Neuronal stem cell (in vitro differentiated cells): ENCODE data around the gene TWF2.

Source experiments
- DNase-seq: peaks from one replicate; pipeline ENCODE4 v3.0.0-alpha.2; 2013; ENCODE audit warnings: low spot score
- H2AFZ ChIP-seq: one replicate; pipeline ENCODE4 v1.6.1; 2013; ENCODE audit warnings: mild to moderate bottlenecking, low read length, inconsistent platforms
- H2AK5ac ChIP-seq: 2 replicates; pipeline ENCODE4 v1.6.1; 2013; ENCODE audit warnings: low read depth, mild to moderate bottlenecking, inconsistent platforms, low read length, moderate library complexity, mixed read lengths
- H2BK120ac ChIP-seq: 2 replicates; pipeline ENCODE4 v1.6.1; 2013; ENCODE audit warnings: low read depth, mild to moderate bottlenecking, inconsistent platforms, low read length, moderate library complexity, mixed read lengths
- H2BK12ac ChIP-seq: one replicate; pipeline ENCODE4 v1.6.1; 2013; ENCODE audit warnings: low read length, inconsistent platforms
- H2BK15ac ChIP-seq: 2 replicates; pipeline ENCODE4 v1.6.1; 2013; ENCODE audit warnings: mild to moderate bottlenecking, low read length, inconsistent platforms, mixed read lengths
- H2BK5ac ChIP-seq: one replicate; pipeline ENCODE4 v1.6.1; 2013; ENCODE audit warnings: inconsistent platforms, mild to moderate bottlenecking, low read length, moderate library complexity
- H3K14ac ChIP-seq: one replicate; pipeline ENCODE4 v1.6.1; 2013; ENCODE audit warnings: low read length, inconsistent platforms
- H3K18ac ChIP-seq: 2 replicates; pipeline ENCODE4 v1.6.1; 2013; ENCODE audit warnings: low read length, inconsistent platforms
- H3K23ac ChIP-seq: 2 replicates; pipeline ENCODE4 v1.6.1; 2013; ENCODE audit warnings: low read depth, mild to moderate bottlenecking, mixed read lengths, low read length, inconsistent platforms; ENCODE audit not compliant: poor library complexity
- H3K27ac ChIP-seq: replicated peaks from 3 replicates; pipeline ENCODE4 v1.5.1; 2013; ENCODE audit warnings: low read length, inconsistent platforms
- H3K27me3 ChIP-seq, 3 experiments: 2 replicates each; pipeline ENCODE4 v1.6.1; 2013; ENCODE audit warnings: low read length in 3 of 3, mild to moderate bottlenecking in 2 of 3, inconsistent platforms in 1 of 3, low read depth in 1 of 3, mixed read lengths in 1 of 3, moderate library complexity in 1 of 3; ENCODE audit not compliant: control insufficient read depth in 3 of 3, insufficient read depth in 3 of 3
- H3K36me3 ChIP-seq, 2 donors: replicated peaks in 1 of 2; 2 replicates each; pipeline ENCODE4 v1.6.1; 2013; ENCODE audit warnings: low read length in 2 of 2; ENCODE audit not compliant: control insufficient read depth in 2 of 2, insufficient read depth in 2 of 2
- H3K4ac ChIP-seq: 2 replicates; pipeline ENCODE4 v1.6.1; 2013; ENCODE audit warnings: inconsistent platforms, mild to moderate bottlenecking, low read length, moderate library complexity
- H3K4me1 ChIP-seq, 2 donors: 1 replicate in 1 of 2; 2 replicates in 1 of 2; pipeline ENCODE4 v1.6.1; 2013; ENCODE audit warnings: low read length in 2 of 2, low read depth in 1 of 2; ENCODE audit not compliant: control insufficient read depth in 2 of 2, insufficient read depth in 1 of 2
- H3K4me2 ChIP-seq: one replicate; pipeline ENCODE4 v1.6.1; 2013; ENCODE audit warnings: mild to moderate bottlenecking, low read length, inconsistent platforms; ENCODE audit not compliant: insufficient read depth, poor library complexity, severe bottlenecking
- H3K4me3 ChIP-seq, 2 donors: 2 replicates each; pipeline ENCODE4 v1.5.1; 2013; ENCODE audit warnings: low read length in 2 of 2, mild to moderate bottlenecking in 2 of 2, inconsistent platforms in 1 of 2, moderate library complexity in 1 of 2
- H3K79me1 ChIP-seq: one replicate; pipeline ENCODE4 v1.6.1; 2013; ENCODE audit warnings: low read depth, mild to moderate bottlenecking, inconsistent platforms, low read length, moderate library complexity
- H3K9ac ChIP-seq: one replicate; pipeline ENCODE4 v1.6.1; 2013; ENCODE audit warnings: mild to moderate bottlenecking, low read depth, low read length, inconsistent platforms; ENCODE audit not compliant: poor library complexity
- H3K9me3 ChIP-seq, 2 donors: replicated peaks in 1 of 2; 2 replicates each; pipeline versions ENCODE3 to v1.6.1; 2013; ENCODE audit warnings: low read length in 2 of 2, mild to moderate bottlenecking in 2 of 2, inconsistent platforms in 1 of 2, low read depth in 1 of 2, mixed read lengths in 1 of 2, moderate library complexity in 1 of 2; ENCODE audit not compliant: control insufficient read depth in 2 of 2, insufficient read depth in 1 of 2
- H4K8ac ChIP-seq: one replicate; pipeline ENCODE4 v1.6.1; 2013; ENCODE audit warnings: low read depth, mild to moderate bottlenecking, inconsistent platforms, low read length, moderate library complexity
- H4K91ac ChIP-seq: one replicate; pipeline ENCODE4 v1.6.1; 2013; ENCODE audit warnings: low read length, low read depth, mild to moderate bottlenecking, inconsistent platforms; ENCODE audit not compliant: poor library complexity
- WGBS, 2 donors: extraction: QIAGEN DNeasy Blood & Tissue Kit; methylation state at CpG; one replicate each; pipeline ENCODE4 v1.1.7; 2013; ENCODE audit warnings: missing lambda C conversion rate in 2 of 2, mixed read lengths in 1 of 2; ENCODE audit not compliant: insufficient read length in 2 of 2, insufficient replicate concordance in 1 of 2; ENCODE audit errors: extremely low coverage in 2 of 2; 5-methylcytosine and 5-hydroxymethylcytosine counted together

Gene TWF2

GRCh38 chr3:52213901-52214300 lies 25.1 kb downstream of the TWF2 start:
- H2BK12ac ChIP-seq, result no peak overlapping the region
- DNase-seq, result no peak
- H3K4me1 ChIP-seq, result peaks cover 4 to 10% of the 10 kb centered on the region in 2 donors
- H3K9me3 ChIP-seq, result peaks cover 0 to 2% of the 10 kb centered on the region in 2 donors
- no peaks in the 10 kb centered on the region for H3K27me3 ChIP-seq
- H3K18ac ChIP-seq, result no peak overlapping the region
- no peak overlapping the region for H3K9ac ChIP-seq
- H2BK5ac ChIP-seq, result no peak overlapping the region
- H3K27ac ChIP-seq, result no peak overlapping the region
- H2BK120ac ChIP-seq, result no peak overlapping the region
- peaks cover 52 to 71% of the 10 kb centered on the region in 2 donors for H3K36me3 ChIP-seq
- H3K79me1 ChIP-seq, result no peaks in the 10 kb centered on the region
- H3K4me3 ChIP-seq, result no peak overlapping the region
- no peak overlapping the region for H2BK15ac ChIP-seq
- no peak overlapping the region for H3K4ac ChIP-seq
- H3K4me2 ChIP-seq, result no peak overlapping the region
- H4K8ac ChIP-seq, result no peak overlapping the region
- H3K23ac ChIP-seq, result no peak overlapping the region
- no peak overlapping the region for H4K91ac ChIP-seq
- no peak overlapping the region for H2AK5ac ChIP-seq
- H2AFZ ChIP-seq, result no peak overlapping the region
- no peak overlapping the region for H3K14ac ChIP-seq

GRCh38 chr3:52213005-52213404 lies 26.0 kb downstream of the TWF2 start:
- no CpG with 5 or more reads among the region's 8 CpGs for WGBS, 2 donors
- Histone ChIP-seq H3K4ac (no peak overlapping the region), H3K4me3 (no peak overlapping the region), H3K27me3 (no peaks in the 10 kb centered on the region), H2BK12ac (no peak overlapping the region), H3K18ac (no peak overlapping the region), H2BK120ac (no peak overlapping the region), H3K9ac (no peak overlapping the region), H3K14ac (no peak overlapping the region), H2BK15ac (no peak overlapping the region), H4K8ac (no peak overlapping the region), H3K4me2 (no peak overlapping the region), H3K79me1 (peaks cover under 1% of the 10 kb centered on the region), H2AFZ (no peak overlapping the region), H2BK5ac (no peak overlapping the region), H4K91ac (no peak overlapping the region), H2AK5ac (no peak overlapping the region), H3K23ac (no peak overlapping the region), H3K27ac (no peak overlapping the region), H3K9me3 (peaks cover 0 to 2% of the 10 kb centered on the region in 2 donors), H3K36me3 (peaks cover 59 to 80% of the 10 kb centered on the region in 2 donors), H3K4me1 (peaks cover 0 to 7% of the 10 kb centered on the region in 2 donors)
- DNase-seq, result no peak

- Histone ChIP-seq H3K9me3 (peaks cover 0 to 2% of the 10 kb centered on the region in 2 donors), H2AK5ac (no peak overlapping the region), H3K4me1 (no peaks in the 10 kb centered on the region), H2BK5ac (no peak overlapping the region), H3K23ac (no peak overlapping the region), H3K36me3 (peaks cover 65 to 94% of the 10 kb centered on the region in 2 donors), H4K8ac (no peak overlapping the region), H3K9ac (no peak overlapping the region), H3K4ac (no peak overlapping the region), H3K4me2 (no peak overlapping the region), H3K79me1 (peaks cover 2% of the 10 kb centered on the region), H4K91ac (no peak overlapping the region), H3K27ac (no peak overlapping the region), H3K14ac (no peak overlapping the region), H2AFZ (no peak overlapping the region), H3K18ac (no peak overlapping the region), H3K4me3 (peak overlapping the region in 1 of 2 donors; percentile 56), H2BK120ac (no peak overlapping the region), H2BK12ac (no peak overlapping the region), H2BK15ac (no peak overlapping the region), H3K27me3 (no peaks in the 10 kb centered on the region)
- WGBS, 2 donors, result no CpG with 5 or more reads among the region's 18 CpGs
- DNase-seq, result no peak
These were observed 27.6 kb downstream of the TWF2 start for GRCh38 chr3:52211268-52211891.

GRCh38 chr3:52210550-52211046 lies 28.4 kb downstream of the TWF2 start:
- Histone ChIP-seq H2BK15ac (no peak overlapping the region), H3K27ac (no peak overlapping the region), H3K23ac (no peak overlapping the region), H3K4ac (no peak overlapping the region), H2AFZ (no peak overlapping the region), H2AK5ac (no peak overlapping the region), H3K27me3 (no peaks in the 10 kb centered on the region), H3K36me3 (peaks cover 71 to 97% of the 10 kb centered on the region in 2 donors), H2BK12ac (no peak overlapping the region), H2BK5ac (no peak overlapping the region), H4K8ac (no peak overlapping the region), H2BK120ac (no peak overlapping the region), H3K14ac (no peak overlapping the region), H3K79me1 (peaks cover 2% of the 10 kb centered on the region), H3K18ac (no peak overlapping the region), H3K4me1 (no peaks in the 10 kb centered on the region), H4K91ac (no peak overlapping the region), H3K4me2 (no peak overlapping the region), H3K9ac (no peak overlapping the region), H3K9me3 (peaks cover 0 to 2% of the 10 kb centered on the region in 2 donors), H3K4me3 (no peak overlapping the region)
- DNase-seq, result no peak
- no CpG with 5 or more reads among the region's 6 CpGs for WGBS, 2 donors
